ENCODE data around the gene SIGLEC5.

SIGLEC5 gene

DNA sequence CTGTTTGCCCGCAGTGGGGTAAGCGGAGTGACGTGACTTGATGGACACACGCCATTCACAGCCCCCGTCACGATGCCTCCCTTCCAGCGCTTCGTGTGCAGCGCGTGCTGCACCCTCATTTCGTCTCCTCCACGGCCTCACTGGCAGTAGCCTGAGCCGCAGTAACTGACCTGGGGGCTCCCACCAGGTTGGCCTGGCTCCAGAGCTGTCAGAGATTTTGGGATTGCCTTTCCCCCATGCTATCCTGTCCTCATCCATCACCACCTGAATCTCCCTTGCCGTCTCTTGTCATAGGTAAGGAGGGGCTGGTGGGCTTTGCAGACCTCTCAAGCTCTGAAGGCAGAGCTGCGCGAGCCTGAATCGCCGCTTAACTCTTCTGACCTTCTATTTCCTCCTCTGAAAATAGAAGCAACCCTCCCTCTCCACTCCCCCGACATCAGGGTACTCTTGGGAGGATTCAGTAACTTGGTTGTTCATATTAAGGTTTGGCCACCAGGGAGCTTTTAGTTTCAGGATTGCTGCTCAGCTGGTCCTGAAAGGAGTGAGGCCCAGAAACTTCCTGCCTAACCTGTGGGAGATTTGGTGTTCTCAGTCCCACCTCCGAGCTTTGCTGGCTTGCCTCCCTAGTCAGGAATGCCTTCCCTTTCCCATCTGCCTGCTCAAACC lies 27.9 kb downstream of the SIGLEC5 start:
- no peak overlapping the region for H3K27ac Mint-ChIP-seq
- H3K4me1 Mint-ChIP-seq (ENCODE audit: low read depth) = peaks cover 12% of the 10 kb centered on the region
- peaks cover 12% of the 10 kb centered on the region for H3K36me3 Mint-ChIP-seq
- peaks cover 22% of the 10 kb centered on the region for H3K27me3 Mint-ChIP-seq
- peaks cover 10% of the 10 kb centered on the region for H3K9me3 Mint-ChIP-seq (ENCODE audit: low read depth)
- peak overlapping the region; percentile 47 for H3K4me3 Mint-ChIP-seq

DNA sequence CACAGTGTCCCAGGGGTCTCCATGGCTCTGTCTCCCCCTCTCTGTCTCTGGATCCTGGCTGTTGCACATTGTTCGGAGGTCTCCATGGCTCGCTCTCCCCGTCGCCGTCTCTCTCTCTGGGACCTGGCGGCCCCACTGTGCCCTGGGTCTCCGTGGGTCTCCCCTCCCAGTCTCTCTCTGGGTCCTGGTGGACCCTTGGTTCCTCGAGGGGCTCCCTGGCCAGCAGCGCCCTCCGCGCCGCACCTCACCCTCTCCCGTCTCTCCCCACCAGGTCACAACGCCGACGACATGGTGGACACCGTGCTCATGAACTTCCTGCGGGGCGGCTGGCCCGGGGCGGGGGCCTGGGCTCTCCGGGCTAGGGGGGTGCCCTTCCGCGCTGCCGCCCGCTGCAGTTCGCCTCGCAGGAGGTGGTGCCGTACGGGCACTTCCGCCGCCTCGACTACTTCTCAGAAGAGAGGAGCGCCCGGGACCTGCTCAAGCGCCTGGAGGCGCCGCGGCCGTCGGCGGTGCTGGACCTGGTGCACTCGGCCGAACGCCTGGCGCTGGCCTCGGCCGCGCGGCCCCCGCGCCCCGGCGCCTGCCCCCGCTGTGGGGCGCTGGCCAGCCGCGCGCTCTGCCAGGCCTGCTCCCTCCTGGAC lies 29.1 kb downstream of the SIGLEC5 start:
- H3K36me3 Mint-ChIP-seq = peaks cover 10% of the 10 kb centered on the region
- H3K9me3 Mint-ChIP-seq (ENCODE audit: low read depth) = peaks cover 10% of the 10 kb centered on the region
- H3K27ac Mint-ChIP-seq = no peak overlapping the region
- peaks cover 4% of the 10 kb centered on the region for H3K4me1 Mint-ChIP-seq (ENCODE audit: low read depth)
- peaks cover 22% of the 10 kb centered on the region for H3K27me3 Mint-ChIP-seq
- no peak overlapping the region for H3K4me3 Mint-ChIP-seq

DNA sequence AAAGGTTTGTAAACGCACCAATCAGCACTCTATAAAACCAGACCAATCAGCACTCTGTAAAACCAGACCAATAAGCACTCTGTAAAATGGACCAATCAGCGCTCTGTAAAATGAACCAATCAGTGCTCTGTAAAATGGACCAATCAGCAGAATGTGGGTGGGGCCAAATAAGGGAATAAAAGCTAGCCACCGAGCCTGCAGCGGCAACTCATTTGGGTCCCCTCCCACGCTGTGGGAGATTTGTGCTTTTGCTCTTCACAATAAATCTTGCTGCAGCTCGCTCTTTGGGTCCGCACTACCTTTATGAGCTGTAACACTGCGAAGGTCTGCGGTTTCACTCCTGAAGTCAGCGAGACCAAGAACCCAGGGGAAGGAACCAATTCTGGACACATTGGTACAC lies 31.1 kb downstream of the SIGLEC5 start:
- peaks cover 6% of the 10 kb centered on the region for H3K36me3 Mint-ChIP-seq
- H3K9me3 Mint-ChIP-seq (ENCODE audit: low read depth) = peaks cover 5% of the 10 kb centered on the region
- H3K27me3 Mint-ChIP-seq = peaks cover 18% of the 10 kb centered on the region
- peaks cover 14% of the 10 kb centered on the region for H3K4me1 Mint-ChIP-seq (ENCODE audit: low read depth)
- H3K4me3 Mint-ChIP-seq = no peak overlapping the region
- no peak overlapping the region for H3K27ac Mint-ChIP-seq

DNA sequence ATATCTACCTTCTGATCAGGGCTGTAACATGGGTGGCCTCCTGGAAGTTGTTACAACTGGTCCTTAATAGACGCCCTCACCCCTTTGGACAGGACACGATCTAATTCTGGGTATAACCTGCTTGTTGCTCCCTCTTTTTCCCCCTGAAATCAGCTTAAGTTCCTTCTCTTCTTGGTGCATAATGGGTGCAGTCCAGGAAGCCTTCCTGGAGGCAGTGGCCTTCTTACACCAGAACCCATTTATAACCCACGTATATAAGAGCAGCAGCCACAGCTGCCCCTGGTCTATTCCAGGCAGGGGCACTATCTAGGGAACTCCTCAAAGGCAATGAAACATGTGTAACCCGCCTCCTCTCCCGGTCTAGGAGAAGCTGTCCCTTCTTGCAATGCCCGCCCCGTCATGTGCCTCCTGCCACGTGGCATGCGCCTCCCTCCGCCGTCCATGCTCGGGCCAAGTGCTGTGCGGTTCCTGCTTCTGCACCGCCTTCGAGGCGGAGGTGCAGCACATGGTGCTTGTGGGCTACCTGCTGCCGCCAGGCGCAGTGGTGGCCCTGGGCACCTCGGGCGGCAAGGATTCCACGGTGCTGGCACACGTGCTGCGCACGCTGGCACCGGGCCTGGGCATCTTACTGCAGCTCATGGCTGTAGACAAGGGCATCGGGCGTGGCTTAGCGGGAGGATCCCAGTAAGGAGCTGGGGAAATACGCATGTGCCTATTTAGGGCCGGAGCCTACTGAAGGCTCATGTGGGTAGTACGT lies 31.9 kb downstream of the SIGLEC5 start:
- Mint-ChIP-seq H3K36me3 (peaks cover 6% of the 10 kb centered on the region), H3K4me3 (no peak overlapping the region), H3K9me3 (ENCODE audit: low read depth) (peaks cover 5% of the 10 kb centered on the region), H3K27ac (no peak overlapping the region), H3K27me3 (peaks cover 18% of the 10 kb centered on the region), H3K4me1 (ENCODE audit: low read depth) (peaks cover 20% of the 10 kb centered on the region)

DNA sequence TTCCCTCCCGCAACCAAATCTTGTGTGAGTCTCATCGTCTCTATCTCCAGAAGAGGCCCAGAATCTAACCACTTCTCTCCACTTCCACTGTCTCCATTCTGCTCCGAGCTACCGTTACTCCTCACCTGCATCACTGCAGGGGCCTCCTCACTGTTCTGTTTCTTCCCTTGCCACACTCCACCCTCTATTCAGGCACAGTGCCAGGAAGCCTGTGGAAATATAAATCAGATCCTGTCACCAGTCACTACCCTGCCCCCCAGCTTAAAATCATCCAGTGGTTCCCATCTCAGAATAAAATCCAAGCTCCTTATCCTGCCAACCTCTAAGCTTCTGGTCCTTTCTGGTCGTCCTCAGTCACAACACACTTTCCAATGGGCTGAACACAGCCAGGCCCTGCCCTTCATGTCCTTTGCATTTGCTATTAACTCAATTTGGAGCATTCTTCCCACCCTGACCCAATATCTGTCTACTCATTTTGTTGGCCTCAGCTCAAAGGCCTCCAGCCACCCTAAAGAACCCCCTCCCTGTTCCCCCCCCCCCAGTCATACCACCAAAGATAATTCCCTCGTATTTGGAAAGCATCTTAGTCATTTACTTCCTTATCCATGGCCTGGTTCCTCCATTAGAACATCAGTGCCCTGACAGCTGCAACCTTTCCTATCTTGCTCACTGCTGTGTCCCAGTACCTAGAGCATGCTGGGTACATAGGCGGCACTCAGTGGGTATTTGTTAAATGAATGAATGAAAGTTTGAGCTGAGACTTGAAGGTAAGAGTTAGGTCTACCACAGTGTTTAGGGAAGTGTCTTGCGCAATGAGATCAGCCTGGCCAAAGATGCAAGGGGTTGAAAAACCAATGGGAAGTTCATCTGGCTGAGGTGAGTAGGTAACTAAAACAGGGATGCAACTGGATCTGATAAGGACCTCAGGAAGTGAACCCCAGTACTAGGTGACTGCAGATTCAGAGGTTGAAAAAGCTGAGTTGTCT lies 34.7 kb downstream of the SIGLEC5 start:
- H3K36me3 Mint-ChIP-seq = peaks cover 2% of the 10 kb centered on the region
- peak overlapping the region; percentile 100 for H3K4me3 Mint-ChIP-seq
- H3K9me3 Mint-ChIP-seq (ENCODE audit: low read depth) = no peaks in the 10 kb centered on the region
- peaks cover 10% of the 10 kb centered on the region for H3K27me3 Mint-ChIP-seq
- peaks cover 24% of the 10 kb centered on the region for H3K4me1 Mint-ChIP-seq (ENCODE audit: low read depth)
- peak overlapping the region; percentile 28 for H3K27ac Mint-ChIP-seq

DNA sequence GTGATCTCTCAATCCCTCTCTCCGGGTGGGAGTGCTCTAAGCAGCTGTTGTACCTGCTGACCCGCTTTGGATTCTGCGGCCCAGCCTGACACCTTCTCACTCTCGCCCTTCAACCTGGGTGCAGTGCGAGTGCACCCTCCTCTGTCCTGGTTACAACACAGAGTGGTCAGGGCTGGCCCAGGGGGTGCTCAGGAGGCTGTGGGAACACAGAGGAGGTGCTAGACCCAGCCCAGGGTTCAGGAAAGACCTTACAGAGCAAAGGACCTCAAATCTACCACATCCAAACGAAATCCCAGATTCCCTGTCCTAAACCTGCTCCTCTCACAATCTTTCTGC lies 35.5 kb downstream of the SIGLEC5 start:
- Mint-ChIP-seq H3K4me1 (ENCODE audit: low read depth) (peaks cover 22% of the 10 kb centered on the region), H3K27ac (peak overlapping the region; percentile 89), H3K27me3 (peaks cover 3% of the 10 kb centered on the region), H3K9me3 (ENCODE audit: low read depth) (no peaks in the 10 kb centered on the region), H3K36me3 (peaks cover 4% of the 10 kb centered on the region), H3K4me3 (peak overlapping the region; percentile 100)

DNA sequence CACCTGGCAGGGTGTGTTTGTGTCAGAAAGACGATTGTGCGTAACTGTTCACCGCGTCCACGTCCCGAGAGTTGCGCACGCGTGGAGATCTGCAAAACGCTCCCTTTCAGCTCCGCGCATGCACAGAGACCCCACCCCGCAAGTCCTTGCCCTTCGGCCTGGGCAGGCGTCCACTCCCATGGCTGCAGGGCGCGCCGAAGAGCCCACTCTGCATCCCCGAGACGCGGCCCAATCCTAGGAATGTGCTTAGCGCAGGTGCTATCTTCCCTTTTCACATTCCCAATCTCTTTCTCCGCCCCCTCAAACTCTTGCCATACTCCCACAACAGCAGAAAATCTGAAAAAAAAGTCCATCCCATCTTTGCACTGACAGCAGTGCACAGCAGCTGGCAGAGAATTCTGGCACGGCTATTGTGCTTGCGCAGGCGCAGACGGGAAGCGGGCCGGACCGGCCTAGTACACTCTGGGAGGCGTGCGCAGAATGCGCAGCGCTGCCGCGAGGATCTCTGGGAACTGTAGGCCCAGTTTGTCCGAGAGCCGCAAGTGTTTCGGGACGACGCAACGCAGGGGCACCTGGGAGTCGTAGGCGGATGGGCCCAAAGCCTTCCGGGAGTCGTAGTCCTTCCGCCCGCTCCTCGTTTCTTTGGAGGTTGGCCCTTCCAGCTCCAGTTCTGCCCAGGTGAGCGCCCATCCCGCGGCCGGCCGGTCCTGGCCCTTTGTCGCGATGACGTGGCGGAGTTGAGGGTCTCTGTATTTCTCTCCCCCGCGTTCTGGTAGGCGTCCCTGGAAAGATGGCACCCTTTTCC lies 36.0 kb downstream of the SIGLEC5 start:
- Mint-ChIP-seq H3K27ac (peak overlapping the region; percentile 89), H3K27me3 (peaks cover 3% of the 10 kb centered on the region), H3K36me3 (peaks cover 9% of the 10 kb centered on the region), H3K4me1 (ENCODE audit: low read depth) (peaks cover 22% of the 10 kb centered on the region), H3K9me3 (ENCODE audit: low read depth) (peaks cover 4% of the 10 kb centered on the region), H3K4me3 (peak overlapping the region; percentile 100)

DNA sequence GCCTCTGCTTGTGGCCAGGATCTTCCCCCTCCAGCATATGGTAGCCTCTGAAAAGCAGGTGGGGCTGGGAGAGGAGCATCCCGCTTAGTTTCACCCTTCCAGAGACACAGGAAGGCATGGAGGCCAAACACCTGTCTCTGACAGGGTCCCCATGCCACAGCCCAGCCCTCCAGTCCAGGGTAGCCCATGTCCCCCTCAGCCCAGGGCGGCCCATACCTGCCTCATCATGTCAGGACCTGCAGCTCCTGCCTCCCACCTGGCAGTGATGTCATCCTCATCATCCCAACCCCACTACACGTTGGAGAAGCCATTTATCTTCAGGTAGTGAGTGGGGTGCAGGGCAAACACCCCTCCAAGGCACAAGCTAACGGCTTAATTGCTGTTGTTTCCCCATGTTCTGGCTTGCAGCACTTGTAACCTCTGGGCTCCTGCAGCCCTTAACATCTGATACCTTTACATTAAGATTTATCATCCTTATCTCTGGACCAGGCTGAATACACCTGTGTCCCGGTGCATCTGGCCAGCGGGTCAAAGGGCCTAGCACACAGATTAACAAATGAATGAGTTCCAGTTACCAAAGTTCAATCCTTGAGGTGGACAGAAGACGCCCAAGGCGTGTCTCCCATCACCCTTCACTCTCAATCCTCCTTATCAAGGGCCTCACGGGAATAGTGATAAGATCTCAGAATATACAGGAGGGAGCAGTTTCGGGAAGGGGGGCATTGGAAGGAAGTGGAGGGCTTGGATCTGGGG lies 36.9 kb downstream of the SIGLEC5 start:
- H3K27me3 Mint-ChIP-seq = peaks cover 3% of the 10 kb centered on the region
- peak overlapping the region; percentile 100 for H3K4me3 Mint-ChIP-seq
- H3K27ac Mint-ChIP-seq = no peak overlapping the region
- H3K36me3 Mint-ChIP-seq = peaks cover 11% of the 10 kb centered on the region
- peaks cover 22% of the 10 kb centered on the region for H3K4me1 Mint-ChIP-seq (ENCODE audit: low read depth)
- H3K9me3 Mint-ChIP-seq (ENCODE audit: low read depth) = peaks cover 4% of the 10 kb centered on the region

DNA sequence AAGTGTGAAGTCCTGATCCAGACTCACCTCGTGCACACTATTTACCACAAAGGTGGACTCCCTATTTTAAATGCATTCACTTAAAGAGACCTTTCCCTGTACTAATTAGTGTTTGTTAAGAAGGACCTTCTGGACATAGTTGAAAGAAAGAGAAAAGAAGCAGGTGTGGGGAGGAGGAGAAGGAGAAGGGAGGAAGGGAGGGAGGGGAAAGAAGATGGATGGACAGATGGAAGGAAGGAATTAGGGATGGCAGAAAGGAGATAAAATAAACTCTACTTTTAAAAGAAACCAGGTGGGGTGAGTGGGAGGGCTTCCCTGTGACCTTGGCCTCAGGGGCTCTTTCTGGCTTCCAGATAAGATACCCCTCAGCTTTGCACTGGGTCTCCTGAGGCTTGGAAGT lies 37.7 kb downstream of the SIGLEC5 start:
- Mint-ChIP-seq H3K36me3 (peaks cover 15% of the 10 kb centered on the region), H3K4me3 (peak overlapping the region; percentile 52), H3K4me1 (ENCODE audit: low read depth) (peaks cover 22% of the 10 kb centered on the region), H3K27me3 (no peaks in the 10 kb centered on the region), H3K27ac (no peak overlapping the region), H3K9me3 (ENCODE audit: low read depth) (peaks cover 4% of the 10 kb centered on the region)

DNA sequence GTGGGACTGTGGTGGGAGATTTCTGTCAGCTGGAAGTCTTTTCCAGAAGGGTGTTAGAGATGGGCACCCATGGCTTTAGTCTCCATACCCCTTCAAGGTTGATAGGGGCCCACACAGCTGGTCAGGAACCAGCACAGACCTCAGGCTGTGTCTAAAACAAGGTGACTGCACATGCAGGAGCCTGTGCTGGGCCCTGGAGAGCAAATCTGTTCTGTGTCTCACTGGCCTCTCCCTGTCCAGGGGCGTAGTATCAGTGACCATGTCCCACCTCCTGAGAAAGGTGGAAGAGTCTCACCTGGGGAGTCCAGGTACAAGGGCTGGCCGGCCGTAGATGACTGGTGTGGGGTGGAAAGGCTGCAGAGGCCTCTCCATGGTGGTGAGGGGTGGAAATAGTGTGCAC lies 39.8 kb downstream of the SIGLEC5 start:
- no peaks in the 10 kb centered on the region for H3K27me3 Mint-ChIP-seq
- H3K36me3 Mint-ChIP-seq = peaks cover 35% of the 10 kb centered on the region
- H3K4me1 Mint-ChIP-seq (ENCODE audit: low read depth) = peaks cover 22% of the 10 kb centered on the region
- H3K4me3 Mint-ChIP-seq = no peak overlapping the region
- H3K9me3 Mint-ChIP-seq (ENCODE audit: low read depth) = peaks cover 16% of the 10 kb centered on the region
- H3K27ac Mint-ChIP-seq = no peak overlapping the region

DNA sequence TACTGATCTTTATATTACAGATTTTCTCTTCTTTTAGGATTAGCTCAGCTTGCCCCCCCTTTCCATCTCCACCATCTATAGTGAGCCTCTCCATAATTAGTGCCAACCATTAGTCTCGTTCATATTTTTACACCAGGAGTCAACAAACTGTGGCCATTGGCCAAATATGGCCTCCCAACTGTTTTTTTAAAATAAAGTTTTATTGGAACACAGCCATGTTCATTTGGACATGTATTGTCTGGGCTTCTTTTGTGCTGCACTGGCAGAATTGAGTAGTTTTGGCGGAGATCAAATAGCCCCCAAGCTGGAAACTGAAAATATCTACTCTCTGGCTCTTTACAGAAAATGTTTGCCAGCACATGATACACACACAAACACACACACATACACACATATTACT lies 40.7 kb downstream of the SIGLEC5 start:
- H3K4me1 Mint-ChIP-seq (ENCODE audit: low read depth) = peaks cover 13% of the 10 kb centered on the region
- H3K36me3 Mint-ChIP-seq = peaks cover 43% of the 10 kb centered on the region
- H3K4me3 Mint-ChIP-seq = no peak overlapping the region
- H3K9me3 Mint-ChIP-seq (ENCODE audit: low read depth) = peaks cover 22% of the 10 kb centered on the region
- H3K27ac Mint-ChIP-seq = no peak overlapping the region
- H3K27me3 Mint-ChIP-seq = no peaks in the 10 kb centered on the region

DNA sequence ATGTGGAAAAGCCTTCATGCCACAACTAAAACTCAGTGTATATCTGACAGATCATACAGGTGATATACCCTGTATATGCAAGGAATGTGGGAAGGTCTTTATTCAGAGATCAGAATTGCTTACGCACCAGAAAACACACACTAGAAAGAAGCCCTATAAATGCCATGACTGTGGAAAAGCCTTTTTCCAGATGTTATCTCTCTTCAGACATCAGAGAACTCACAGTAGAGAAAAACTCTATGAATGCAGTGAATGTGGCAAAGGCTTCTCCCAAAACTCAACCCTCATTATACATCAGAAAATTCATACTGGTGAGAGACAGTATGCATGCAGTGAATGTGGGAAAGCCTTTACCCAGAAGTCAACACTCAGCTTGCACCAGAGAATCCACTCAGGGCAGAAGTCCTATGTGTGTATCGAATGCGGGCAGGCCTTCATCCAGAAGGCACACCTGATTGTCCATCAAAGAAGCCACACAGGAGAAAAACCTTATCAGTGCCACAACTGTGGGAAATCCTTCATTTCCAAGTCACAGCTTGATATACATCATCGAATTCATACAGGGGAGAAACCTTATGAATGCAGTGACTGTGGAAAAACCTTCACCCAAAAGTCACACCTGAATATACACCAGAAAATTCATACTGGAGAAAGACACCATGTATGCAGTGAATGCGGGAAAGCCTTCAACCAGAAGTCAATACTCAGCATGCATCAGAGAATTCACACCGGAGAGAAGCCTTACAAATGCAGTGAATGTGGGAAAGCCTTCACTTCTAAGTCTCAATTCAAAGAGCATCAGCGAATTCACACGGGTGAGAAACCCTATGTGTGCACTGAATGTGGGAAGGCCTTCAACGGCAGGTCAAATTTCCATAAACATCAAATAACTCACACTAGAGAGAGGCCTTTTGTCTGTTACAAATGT lies 42.7 kb downstream of the SIGLEC5 start:
- H3K9me3 Mint-ChIP-seq (ENCODE audit: low read depth) = peaks cover 34% of the 10 kb centered on the region
- no peak overlapping the region for H3K4me3 Mint-ChIP-seq
- no peak overlapping the region for H3K27ac Mint-ChIP-seq
- H3K36me3 Mint-ChIP-seq = peaks cover 60% of the 10 kb centered on the region
- peaks cover 2% of the 10 kb centered on the region for H3K4me1 Mint-ChIP-seq (ENCODE audit: low read depth)
- no peaks in the 10 kb centered on the region for H3K27me3 Mint-ChIP-seq

DNA sequence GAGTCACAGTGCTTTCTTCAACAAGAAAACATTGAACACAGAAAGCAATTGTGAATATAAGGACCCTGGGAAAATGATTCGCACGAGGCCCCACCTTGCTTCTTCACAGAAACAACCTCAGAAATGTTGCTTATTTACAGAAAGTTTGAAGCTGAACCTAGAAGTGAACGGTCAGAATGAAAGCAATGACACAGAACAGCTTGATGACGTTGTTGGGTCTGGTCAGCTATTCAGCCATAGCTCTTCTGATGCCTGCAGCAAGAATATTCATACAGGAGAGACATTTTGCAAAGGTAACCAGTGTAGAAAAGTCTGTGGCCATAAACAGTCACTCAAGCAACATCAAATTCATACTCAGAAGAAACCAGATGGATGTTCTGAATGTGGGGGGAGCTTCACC lies 43.4 kb downstream of the SIGLEC5 start:
- Mint-ChIP-seq H3K9me3 (ENCODE audit: low read depth) (peaks cover 34% of the 10 kb centered on the region), H3K4me1 (ENCODE audit: low read depth) (no peaks in the 10 kb centered on the region), H3K27ac (no peak overlapping the region), H3K4me3 (no peak overlapping the region), H3K36me3 (peaks cover 63% of the 10 kb centered on the region), H3K27me3 (no peaks in the 10 kb centered on the region)
